ENCODE measurements around the gene ROMO1. TPM values are rescaled to one million over a fixed set of nuclear protein-coding genes. Genes with fewer than 3 reads are reported as not detected.
A peak's percentile ranks its signal among the peaks of the same experiment; 100 is the strongest.
"Not testable (repeated sequence)": the region's sequence is repeated elsewhere in the genome, so short reads cannot be mapped to it uniquely, and the experiment has no call there.

Gene ROMO1
- total and polyA plus RNA-seq, 5 donors from 2014 or later = 48.8 to 378 (median 351) TPM

DNA sequence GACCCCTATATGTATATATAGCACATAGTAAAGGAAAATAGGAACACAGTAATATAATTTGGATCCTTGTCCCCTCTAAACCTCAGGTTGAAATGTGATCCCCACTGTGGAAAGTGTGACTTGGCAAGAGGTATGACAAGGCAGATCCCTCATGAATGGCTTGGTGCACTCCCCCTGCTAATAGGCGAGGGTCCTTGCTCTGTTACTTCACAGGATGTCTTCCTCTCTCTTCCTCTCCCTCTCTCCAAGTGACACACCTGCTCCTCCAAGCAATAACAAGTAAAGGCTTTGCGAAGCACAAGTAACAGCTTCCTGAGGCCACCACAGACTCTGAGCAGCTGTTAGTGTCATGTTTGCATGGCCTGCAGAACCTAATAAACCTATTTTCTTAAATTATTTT, 16.4 kb downstream of the ROMO1 start:
- DNase-seq (no peak), ATAC-seq (ENCODE audit: low read depth in 2 of 2) (no peak)
- Mint-ChIP-seq H3K4me1 (peaks cover 37 to 66% (median 41%) of the 10 kb centered on the region in 4 donors), H3K4me3 (peak overlapping the region in 2 of 4 donors; percentile 26 to 36), H3K36me3 (peaks cover 54% of the 10 kb centered on the region), H3K27ac (no peak overlapping the region), H3K27me3 (no peaks in the 10 kb centered on the region), H3K9me3 (no peaks in the 10 kb centered on the region)
- Histone ChIP-seq H3K9me3 (ENCODE audit: control insufficient read depth in 2 of 2, low read length in 2 of 2) (no peaks in the 10 kb centered on the region), H3K27me3 (ENCODE audit: control insufficient read depth, insufficient read depth, low read length) (no peaks in the 10 kb centered on the region), H3K27ac (ENCODE audit: insufficient read depth, low read length, poor library complexity, severe bottlenecking) (no peak overlapping the region), H3K4me3 (ENCODE audit: low read depth, low read length) (no peak overlapping the region), H3K4me1 (ENCODE audit: control insufficient read depth, insufficient read depth, low read length, poor library complexity, severe bottlenecking) (peaks cover 35% of the 10 kb centered on the region), H3K36me3 (ENCODE audit: control insufficient read depth, insufficient read depth, low read length) (peaks cover 96% of the 10 kb centered on the region)

DNA sequence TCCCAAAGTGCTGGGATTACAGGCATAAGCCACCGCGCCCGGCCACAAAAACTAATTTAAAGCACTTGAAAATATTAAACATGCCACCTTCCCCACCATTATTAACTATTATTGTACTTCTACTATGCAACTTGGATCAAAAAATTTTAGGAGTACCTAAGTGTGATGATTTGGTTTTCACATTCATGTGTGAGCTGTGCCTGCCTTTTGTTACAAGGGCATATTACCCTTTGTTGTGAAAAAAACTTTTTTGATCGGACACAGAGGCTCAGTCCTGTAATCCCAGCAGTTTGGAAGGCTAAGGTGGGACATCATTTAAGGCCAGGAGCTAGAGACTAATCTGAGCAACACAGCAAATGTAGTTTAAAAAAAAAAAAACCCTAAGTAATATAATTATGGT, 17.1 kb downstream of the ROMO1 start:
- Histone ChIP-seq H3K36me3 (ENCODE audit: control insufficient read depth, insufficient read depth, low read length) (peaks cover 96% of the 10 kb centered on the region), H3K27ac (ENCODE audit: insufficient read depth, low read length, poor library complexity, severe bottlenecking) (no peak overlapping the region), H3K4me3 (ENCODE audit: low read depth, low read length) (no peak overlapping the region), H3K9me3 (ENCODE audit: control insufficient read depth in 2 of 2, low read length in 2 of 2) (no peaks in the 10 kb centered on the region), H3K27me3 (ENCODE audit: control insufficient read depth, insufficient read depth, low read length) (no peaks in the 10 kb centered on the region), H3K4me1 (ENCODE audit: control insufficient read depth, insufficient read depth, low read length, poor library complexity, severe bottlenecking) (peaks cover 28% of the 10 kb centered on the region)
- Mint-ChIP-seq H3K4me1 (peaks cover 32 to 65% (median 36%) of the 10 kb centered on the region in 4 donors), H3K27ac (peak overlapping the region in 2 of 3 donors; percentile 44 to 51), H3K27me3 (no peaks in the 10 kb centered on the region), H3K4me3 (peak overlapping the region in 2 of 4 donors; percentile 15 to 26), H3K9me3 (no peaks in the 10 kb centered on the region), H3K36me3 (peaks cover 50% of the 10 kb centered on the region)
- no peak for ATAC-seq (ENCODE audit: low read depth in 2 of 2)
- DNase-seq = no peak

DNA sequence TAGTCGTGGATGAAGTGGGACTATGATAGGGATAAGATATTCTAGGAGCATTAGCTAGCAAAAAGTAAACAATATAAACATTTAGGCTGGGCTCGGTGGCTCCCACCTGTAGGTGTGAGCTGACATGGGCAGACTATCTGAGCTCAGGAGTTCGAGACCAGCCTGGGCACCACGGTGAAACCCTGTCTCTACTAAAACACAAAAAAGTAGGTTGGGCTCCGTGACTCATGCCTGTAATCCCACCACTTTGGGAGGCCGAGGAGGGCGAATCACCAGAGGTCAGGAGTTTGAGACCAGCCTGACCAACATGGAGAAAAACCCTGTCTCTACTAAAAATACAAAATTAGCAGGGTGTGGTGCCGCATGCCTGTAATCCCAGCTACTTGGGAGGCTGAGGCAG, 19.1 kb downstream of the ROMO1 start:
- H3K4me3 ChIP-seq (ENCODE audit: low read depth, low read length); H3K9me3 ChIP-seq (ENCODE audit: control insufficient read depth in 2 of 2, low read length in 2 of 2); ATAC-seq (ENCODE audit: low read depth in 2 of 2); H3K27me3 ChIP-seq (ENCODE audit: control insufficient read depth, insufficient read depth, low read length); H3K27ac ChIP-seq (ENCODE audit: insufficient read depth, low read length, poor library complexity, severe bottlenecking); H3K4me1 ChIP-seq (ENCODE audit: control insufficient read depth, insufficient read depth, low read length, poor library complexity, severe bottlenecking); DNase-seq; H3K27me3 Mint-ChIP-seq; H3K9me3 Mint-ChIP-seq: not testable (repeated sequence)
- Mint-ChIP-seq H3K27ac (peak overlapping the region in 1 of 3 donors; percentile 56), H3K36me3 (peaks cover 49% of the 10 kb centered on the region), H3K4me1 (peaks cover 22 to 67% (median 41%) of the 10 kb centered on the region in 4 donors), H3K4me3 (peak overlapping the region in 1 of 4 donors; percentile 81)
- H3K36me3 ChIP-seq (ENCODE audit: control insufficient read depth, insufficient read depth, low read length) = peaks cover 95% of the 10 kb centered on the region

DNA sequence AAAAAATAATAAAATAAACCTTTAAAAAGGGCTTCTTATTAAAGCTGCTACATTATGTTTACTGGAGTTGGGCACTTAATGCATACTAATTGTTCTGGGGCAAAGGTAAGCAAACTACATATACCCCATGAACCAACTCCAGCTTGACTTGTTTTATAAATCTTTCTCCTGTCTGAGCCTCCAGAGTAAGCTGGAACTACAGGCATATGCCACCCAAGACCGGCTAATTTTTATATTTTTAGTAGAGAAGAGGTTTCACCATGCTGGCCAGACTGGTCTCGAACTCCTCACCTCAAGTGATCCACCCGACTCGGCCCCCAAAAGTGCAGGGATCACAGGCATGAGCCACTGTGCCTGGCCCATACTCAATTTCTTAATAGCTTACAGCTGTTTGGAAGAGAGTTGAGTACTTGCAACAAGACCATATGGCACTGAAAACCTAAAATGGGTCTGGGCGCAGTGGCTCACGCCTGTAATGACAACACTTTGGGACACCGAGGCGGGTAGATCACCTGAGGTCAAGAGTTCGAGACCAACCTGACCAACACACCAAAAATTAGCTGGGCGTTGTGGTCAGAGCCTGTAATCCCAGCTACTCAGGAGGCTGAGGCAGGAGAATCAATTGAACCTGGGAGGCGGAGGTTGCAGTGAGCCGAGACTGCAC, 19.9 kb downstream of the ROMO1 start:
- H3K4me1 Mint-ChIP-seq = peaks cover 18 to 66% (median 40%) of the 10 kb centered on the region in 4 donors
- no peak overlapping the region for H3K27ac Mint-ChIP-seq
- no peak for ATAC-seq (ENCODE audit: low read depth in 2 of 2)
- H3K27me3 Mint-ChIP-seq = no peaks in the 10 kb centered on the region
- Histone ChIP-seq H3K27ac (ENCODE audit: insufficient read depth, low read length, poor library complexity, severe bottlenecking) (no peak overlapping the region), H3K36me3 (ENCODE audit: control insufficient read depth, insufficient read depth, low read length) (peaks cover 94% of the 10 kb centered on the region), H3K9me3 (ENCODE audit: control insufficient read depth in 2 of 2, low read length in 2 of 2) (no peaks in the 10 kb centered on the region), H3K27me3 (ENCODE audit: control insufficient read depth, insufficient read depth, low read length) (no peaks in the 10 kb centered on the region), H3K4me1 (ENCODE audit: control insufficient read depth, insufficient read depth, low read length, poor library complexity, severe bottlenecking) (peaks cover 8% of the 10 kb centered on the region), H3K4me3 (ENCODE audit: low read depth, low read length) (no peak overlapping the region)
- H3K9me3 Mint-ChIP-seq = no peaks in the 10 kb centered on the region
- peak overlapping the region in 1 of 4 donors; percentile 27 for H3K4me3 Mint-ChIP-seq
- DNase-seq = no peak
- peaks cover 49% of the 10 kb centered on the region for H3K36me3 Mint-ChIP-seq

DNA sequence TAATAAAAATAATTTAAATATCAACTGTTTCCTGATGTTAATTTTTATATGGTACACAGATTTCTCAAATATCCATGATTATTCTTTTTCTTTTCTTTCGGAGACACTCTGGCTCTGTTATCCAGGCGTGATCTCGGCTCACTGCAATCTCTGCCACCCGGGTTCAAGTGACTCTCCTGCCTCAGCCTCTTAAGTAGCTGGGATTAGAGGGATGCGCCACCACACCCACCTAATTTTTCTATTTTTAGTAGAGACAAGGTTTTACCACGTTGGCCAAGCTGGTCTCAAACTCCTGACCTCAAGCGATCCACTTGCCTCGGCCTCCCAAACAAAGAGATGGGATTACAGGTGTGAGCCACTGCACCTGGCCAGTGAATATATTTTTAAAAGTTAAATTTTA, 20.5 kb downstream of the ROMO1 start:
- Histone ChIP-seq H3K9me3 (ENCODE audit: control insufficient read depth in 2 of 2, low read length in 2 of 2) (no peaks in the 10 kb centered on the region), H3K36me3 (ENCODE audit: control insufficient read depth, insufficient read depth, low read length) (peaks cover 94% of the 10 kb centered on the region), H3K4me1 (ENCODE audit: control insufficient read depth, insufficient read depth, low read length, poor library complexity, severe bottlenecking) (peaks cover 8% of the 10 kb centered on the region), H3K27ac (ENCODE audit: insufficient read depth, low read length, poor library complexity, severe bottlenecking) (no peak overlapping the region), H3K27me3 (ENCODE audit: control insufficient read depth, insufficient read depth, low read length) (no peaks in the 10 kb centered on the region), H3K4me3 (ENCODE audit: low read depth, low read length) (no peak overlapping the region)
- H3K27me3 Mint-ChIP-seq = no peaks in the 10 kb centered on the region
- H3K36me3 Mint-ChIP-seq = peaks cover 51% of the 10 kb centered on the region
- ATAC-seq (ENCODE audit: low read depth in 2 of 2) (no peak), DNase-seq (no peak)
- peaks cover 12 to 67% (median 39%) of the 10 kb centered on the region in 4 donors for H3K4me1 Mint-ChIP-seq
- H3K9me3 Mint-ChIP-seq = no peaks in the 10 kb centered on the region
- H3K27ac Mint-ChIP-seq = no peak overlapping the region
- H3K4me3 Mint-ChIP-seq = no peak overlapping the region

DNA sequence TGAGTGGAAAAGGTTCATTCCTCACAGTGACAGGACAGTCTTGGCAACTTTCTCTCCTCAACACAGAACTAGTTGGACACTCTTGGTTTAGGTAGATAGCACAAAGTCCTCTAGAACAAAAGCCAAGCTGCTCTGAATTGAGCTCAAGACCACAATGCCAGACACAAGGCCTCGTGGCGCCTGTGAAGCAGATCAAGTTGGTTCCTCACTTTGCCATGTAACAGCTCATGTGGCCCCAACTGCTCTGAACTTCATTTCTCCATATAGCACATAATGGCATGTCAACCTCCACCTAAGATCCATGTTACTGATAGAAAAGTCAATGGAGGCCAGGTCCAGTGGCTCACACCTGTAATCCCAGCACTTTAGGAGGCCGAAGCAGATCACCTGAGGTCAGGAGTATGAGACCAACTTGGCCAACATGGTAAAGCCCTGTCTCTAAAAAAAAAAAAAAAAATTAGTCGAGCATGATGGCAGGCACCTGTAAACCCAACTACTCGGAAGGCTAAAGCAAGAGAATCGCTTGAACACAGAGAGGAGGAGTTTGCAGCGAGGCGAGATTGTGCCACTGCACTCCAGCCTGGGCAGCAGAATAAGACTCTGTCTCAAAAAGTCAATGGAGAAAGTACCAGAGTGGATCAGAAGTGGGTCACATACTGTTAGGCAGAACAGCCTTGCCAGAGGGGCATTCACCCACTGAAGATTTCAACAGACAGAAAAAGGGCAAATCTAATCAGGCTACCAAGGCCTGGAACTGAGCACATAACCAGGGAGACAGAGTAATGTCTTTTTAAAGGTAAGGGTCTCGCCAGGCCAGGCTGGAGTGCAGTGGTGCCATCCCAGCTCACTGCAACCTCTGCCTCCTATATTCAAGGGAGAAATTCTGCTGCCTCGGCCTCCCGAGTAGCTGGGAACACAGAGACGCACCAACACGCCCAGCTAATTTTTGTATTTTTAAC, 21.2 kb downstream of the ROMO1 start:
- Mint-ChIP-seq H3K27me3 (no peaks in the 10 kb centered on the region), H3K9me3 (no peaks in the 10 kb centered on the region), H3K36me3 (peaks cover 52% of the 10 kb centered on the region), H3K4me1 (peaks cover 9 to 69% (median 40%) of the 10 kb centered on the region in 4 donors), H3K4me3 (peak overlapping the region in 1 of 4 donors; percentile 56), H3K27ac (peak overlapping the region in 2 of 3 donors; percentile 29 to 42)
- Histone ChIP-seq H3K4me3 (ENCODE audit: low read depth, low read length) (no peak overlapping the region), H3K27me3 (ENCODE audit: control insufficient read depth, insufficient read depth, low read length) (no peaks in the 10 kb centered on the region), H3K36me3 (ENCODE audit: control insufficient read depth, insufficient read depth, low read length) (peaks cover 94% of the 10 kb centered on the region), H3K9me3 (ENCODE audit: control insufficient read depth in 2 of 2, low read length in 2 of 2) (no peaks in the 10 kb centered on the region), H3K27ac (ENCODE audit: insufficient read depth, low read length, poor library complexity, severe bottlenecking) (no peak overlapping the region), H3K4me1 (ENCODE audit: control insufficient read depth, insufficient read depth, low read length, poor library complexity, severe bottlenecking) (peaks cover 8% of the 10 kb centered on the region)
- ATAC-seq (ENCODE audit: low read depth in 2 of 2) = no peak
- no peak for DNase-seq

DNA sequence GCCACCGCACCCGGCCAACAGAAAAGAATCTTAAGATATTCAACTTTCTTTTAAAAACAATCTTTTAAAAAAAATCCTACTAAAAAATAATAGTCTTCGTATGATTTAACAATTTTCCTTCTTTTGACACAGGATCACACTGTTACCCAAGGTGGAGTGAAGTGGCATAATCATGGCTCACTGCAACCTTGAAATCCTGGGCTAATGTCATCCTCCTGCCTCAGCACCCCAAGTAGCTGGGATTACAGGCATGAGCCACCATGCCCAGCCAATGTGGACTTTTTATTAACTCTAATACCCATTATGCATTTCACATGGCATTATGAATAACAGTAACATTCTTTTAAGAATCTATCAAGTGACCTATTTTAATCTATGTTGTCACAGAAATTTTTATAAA, 22.0 kb downstream of the ROMO1 start:
- Mint-ChIP-seq H3K36me3 (peaks cover 47% of the 10 kb centered on the region), H3K9me3 (no peaks in the 10 kb centered on the region), H3K27ac (peak overlapping the region in 2 of 3 donors; percentile 8 to 33), H3K4me3 (peak overlapping the region in 1 of 4 donors; percentile 7), H3K27me3 (no peaks in the 10 kb centered on the region), H3K4me1 (peaks cover 5 to 63% (median 42%) of the 10 kb centered on the region in 4 donors)
- H3K4me3 ChIP-seq (ENCODE audit: low read depth, low read length) = no peak overlapping the region
- DNase-seq (no peak), ATAC-seq (ENCODE audit: low read depth in 2 of 2) (no peak)
- H3K9me3 ChIP-seq (ENCODE audit: control insufficient read depth in 2 of 2, low read length in 2 of 2) = no peaks in the 10 kb centered on the region
- peaks cover 94% of the 10 kb centered on the region for H3K36me3 ChIP-seq (ENCODE audit: control insufficient read depth, insufficient read depth, low read length)
- no peaks in the 10 kb centered on the region for H3K27me3 ChIP-seq (ENCODE audit: control insufficient read depth, insufficient read depth, low read length)
- H3K27ac ChIP-seq (ENCODE audit: insufficient read depth, low read length, poor library complexity, severe bottlenecking) = no peak overlapping the region
- H3K4me1 ChIP-seq (ENCODE audit: control insufficient read depth, insufficient read depth, low read length, poor library complexity, severe bottlenecking) = peaks cover 8% of the 10 kb centered on the region
